ENCODE results near the gene NKAIN1.
"Not testable (repeated sequence)": the region's sequence is repeated elsewhere in the genome, so short reads cannot be mapped to it uniquely, and the experiment has no call there.

NKAIN1 gene

DNA sequence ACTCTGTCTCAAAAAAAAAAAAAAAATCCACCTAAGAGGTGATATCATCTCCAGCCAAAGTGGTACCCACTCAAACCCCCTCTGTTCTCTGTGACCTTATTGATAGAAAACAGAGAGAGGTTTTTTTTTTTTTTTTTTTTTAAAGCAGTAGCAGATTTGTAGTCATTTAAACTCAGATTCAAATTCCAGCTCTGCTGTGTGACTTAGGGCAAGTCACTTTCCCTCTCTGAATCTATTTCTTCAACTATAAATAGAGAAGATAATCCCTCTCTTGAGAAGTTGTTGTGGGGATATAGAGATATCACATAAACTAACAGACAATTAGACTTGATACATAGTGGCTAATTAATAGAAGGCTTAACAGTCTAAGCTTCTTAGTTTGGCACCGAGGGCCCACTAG, 48.4 kb downstream of the NKAIN1 start:
- DNase-seq, result no peak

DNA sequence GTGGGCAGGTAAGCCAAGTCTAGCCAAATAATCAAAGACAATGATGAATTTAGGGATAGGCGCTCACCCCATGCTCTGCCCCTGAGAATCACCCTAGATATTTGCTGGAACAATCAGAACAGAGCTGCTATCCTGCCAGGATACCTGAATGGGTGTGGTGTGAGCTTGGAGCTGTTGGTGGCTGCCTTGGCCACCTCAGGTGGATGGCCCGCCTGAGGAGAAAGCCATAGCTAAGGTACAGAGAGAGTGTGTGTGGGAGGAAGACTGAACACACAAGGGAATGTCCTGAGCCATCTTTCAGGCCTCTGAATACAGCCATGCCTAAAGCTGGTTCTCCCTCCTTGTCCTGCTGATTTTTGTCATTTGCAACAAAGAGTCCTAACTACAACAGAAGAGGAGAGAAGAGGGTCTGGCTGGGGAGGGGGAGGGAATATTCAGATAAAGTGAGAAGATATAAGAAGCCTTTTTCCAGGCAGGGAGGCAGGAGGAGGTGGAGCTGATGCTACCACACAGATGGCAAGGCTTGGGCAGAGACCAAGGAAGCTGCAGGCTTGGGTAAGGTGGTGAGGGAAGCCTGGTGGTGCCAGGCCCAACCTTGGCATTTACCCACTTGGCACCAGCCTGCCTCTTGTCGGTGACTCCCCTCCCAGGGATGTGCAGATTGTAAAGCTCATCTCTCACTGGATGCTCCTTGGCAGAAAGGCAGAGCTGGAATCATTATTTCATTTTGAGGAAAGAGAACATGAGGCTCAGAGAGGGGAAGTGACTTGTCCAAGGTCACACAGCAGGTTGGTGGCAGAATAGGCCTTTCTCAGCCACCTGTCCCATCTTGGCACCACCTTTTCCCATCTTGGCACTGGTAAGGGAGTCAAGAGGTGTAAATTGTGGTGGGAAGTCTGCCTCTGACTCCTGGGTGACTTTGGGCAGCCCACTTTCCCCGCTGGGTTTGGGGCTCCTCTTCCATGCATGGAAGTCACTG, 49.7 kb downstream of the NKAIN1 start:
- DNase-seq, result no peak

DNA sequence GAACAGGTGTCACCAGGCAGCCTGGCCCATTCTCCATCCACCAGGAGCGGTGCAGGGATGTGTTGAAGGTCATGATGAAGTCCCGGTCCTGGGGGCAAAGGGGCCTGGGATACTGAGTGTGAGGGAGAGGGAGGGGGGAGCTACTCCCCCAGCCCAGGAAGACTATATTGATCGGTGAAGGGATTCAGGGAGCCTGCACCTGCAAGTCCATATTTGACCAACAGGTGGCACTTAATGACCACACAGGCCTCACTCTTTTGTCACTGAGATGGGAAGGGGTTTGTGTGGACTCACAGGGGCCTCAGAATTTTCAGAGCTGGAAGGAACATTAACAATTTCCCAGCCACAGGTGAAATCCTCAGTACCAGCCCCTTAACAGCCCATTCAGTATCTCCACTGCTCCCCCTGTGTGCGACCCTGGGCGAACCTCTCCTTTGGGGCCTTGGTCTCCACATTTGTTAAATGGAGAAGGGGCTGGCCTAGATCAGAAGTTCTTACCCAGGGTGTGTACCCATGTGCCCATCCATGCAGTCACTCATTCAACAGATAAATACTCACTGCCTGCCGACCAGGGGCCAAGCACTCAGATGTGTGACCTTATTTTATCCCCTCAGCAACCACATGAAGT, 55.6 kb downstream of the NKAIN1 start:
- DNase-seq, result peak; percentile 52 to 65

DNA sequence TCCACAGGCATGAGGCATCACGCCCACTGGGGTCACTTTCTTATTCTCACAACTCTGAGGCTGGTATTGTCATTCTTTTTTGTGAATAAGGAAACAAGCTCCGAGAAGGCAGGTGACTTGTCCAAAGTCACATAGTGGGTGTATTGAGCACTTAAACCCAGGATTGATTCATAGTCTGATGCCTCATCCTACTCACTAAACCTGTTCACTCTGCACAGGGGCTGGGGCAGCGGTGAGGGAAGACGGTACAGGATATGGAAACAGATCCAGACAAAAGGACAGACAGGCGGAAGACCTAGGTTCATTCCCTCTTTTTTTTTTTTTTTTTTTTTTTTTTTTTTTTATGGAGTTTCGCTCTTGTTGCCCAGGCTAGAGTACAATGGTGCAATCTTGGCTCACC, 56.6 kb downstream of the NKAIN1 start:
- DNase-seq, result no peak

GRCh38 chr1:31182352-31182751, 57.3 kb downstream of the NKAIN1 start:
- DNase-seq, result peak; percentile 59 to 68

DNA sequence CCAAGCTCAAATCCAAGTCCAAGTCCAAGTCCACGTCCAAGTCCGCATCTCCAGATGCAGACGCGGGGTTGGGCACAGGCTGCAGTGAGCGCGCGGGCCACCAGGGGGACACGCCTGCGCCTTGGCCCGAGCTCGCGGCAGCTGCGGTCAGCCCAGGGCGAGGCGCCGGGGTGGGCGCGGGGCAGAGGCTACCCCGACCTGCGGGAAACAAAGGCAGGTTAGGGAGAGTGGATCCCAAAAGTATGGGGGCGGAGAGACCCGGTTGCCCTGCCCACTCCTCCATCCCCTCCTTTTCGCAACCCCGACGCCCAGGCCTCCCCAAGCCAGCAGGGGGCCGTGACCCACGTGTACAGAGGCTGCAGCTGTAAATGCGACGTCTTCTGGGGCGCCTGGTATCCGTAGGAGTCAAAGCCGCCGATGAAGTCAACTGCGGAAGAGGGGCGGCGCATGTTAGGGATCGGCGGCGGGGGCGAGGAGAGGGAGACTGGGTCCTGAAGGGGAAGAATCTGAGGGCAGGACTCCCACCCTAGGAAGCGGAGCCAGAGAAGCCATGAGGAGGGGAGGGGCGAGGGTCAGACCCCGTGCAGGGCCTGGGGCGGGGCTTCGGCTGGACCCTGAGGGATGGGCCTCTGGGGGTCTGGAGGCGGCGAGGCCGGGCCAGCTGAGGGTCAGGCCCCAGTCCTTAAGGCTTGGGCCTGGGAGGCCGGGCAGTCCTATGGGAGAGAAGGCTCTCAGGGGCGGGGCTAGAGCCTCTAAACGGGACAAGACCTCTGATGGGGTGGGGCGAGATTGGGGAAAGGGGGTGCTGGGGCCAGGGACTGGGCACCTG, 58.0 kb downstream of the NKAIN1 start:
- DNase-seq, result peak; percentile 68 to 77

DNA sequence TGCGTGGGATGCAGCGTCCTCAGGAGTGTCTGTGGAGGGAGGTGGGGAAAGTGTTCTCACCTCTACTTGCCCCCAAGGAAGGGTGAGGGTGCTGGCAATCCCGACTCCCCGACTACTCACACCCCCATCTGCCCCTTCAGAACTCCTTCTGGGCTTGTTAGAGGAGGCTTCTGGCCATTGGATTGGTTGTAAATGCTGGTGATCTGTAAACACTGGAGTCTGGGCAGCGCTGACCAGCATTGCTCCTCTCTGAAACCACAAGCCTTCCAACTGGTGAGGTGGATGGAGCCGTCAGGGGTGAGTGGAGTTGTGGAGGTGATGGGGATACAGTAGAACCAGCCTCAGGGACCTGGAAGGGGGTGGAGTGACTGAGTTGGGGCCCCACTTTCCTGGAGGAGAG, 59.3 kb downstream of the NKAIN1 start:
- DNase-seq, result no peak

DNA sequence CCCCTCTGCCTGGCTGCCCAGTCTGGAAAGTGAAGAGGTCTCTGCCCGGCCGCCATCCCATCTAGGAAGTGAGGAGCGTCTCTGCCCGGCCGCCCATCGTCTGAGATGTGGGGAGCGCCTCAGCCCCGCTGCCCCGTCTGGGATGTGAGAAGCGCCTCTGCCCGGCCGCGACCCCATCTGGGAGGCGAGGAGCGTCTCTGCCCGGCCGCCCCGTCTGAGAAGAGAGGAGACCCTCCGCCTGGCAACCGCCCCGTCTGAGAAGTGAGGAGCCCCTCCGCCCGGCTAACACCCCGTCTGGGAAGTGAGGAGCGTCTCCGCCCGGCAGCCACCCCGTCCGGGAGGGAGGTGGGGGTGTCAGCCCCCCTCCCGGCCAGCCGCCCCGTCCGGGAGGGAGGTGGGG, 63.4 kb downstream of the NKAIN1 start:
- DNase-seq, result not testable (repeated sequence)

GRCh38 chr1:31170486-31170735, 69.3 kb downstream of the NKAIN1 start:
- DNase-seq, result no peak

DNA sequence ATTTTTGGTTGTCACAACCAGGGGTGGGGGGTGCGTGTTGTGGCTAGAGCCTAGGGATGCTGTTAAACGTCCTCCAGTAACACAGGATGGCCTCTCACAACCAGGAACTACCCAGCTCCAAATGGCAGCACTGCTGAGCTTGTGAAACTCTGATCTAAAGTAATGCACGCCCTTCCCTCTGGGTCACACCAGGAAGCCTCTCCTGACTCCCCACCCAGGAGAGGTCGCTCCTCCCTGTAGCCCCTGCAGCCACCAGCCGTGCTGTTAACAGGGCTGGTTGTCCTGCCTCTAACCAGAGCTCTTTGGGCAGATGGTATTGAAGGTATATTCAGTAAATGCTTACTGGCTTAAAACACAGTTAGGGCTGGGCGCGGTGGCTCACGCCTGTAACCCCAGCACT, 73.2 kb downstream of the NKAIN1 start:
- no peak for DNase-seq

GRCh38 chr1:31164291-31164690, 75.4 kb downstream of the NKAIN1 start:
- no peak for DNase-seq

GRCh38 chr1:31163866-31164265, 75.8 kb downstream of the NKAIN1 start:
- DNase-seq, result no peak

- no peak for DNase-seq
These were observed 78.1 kb downstream of the NKAIN1 start for GRCh38 chr1:31161571-31161970.

DNA sequence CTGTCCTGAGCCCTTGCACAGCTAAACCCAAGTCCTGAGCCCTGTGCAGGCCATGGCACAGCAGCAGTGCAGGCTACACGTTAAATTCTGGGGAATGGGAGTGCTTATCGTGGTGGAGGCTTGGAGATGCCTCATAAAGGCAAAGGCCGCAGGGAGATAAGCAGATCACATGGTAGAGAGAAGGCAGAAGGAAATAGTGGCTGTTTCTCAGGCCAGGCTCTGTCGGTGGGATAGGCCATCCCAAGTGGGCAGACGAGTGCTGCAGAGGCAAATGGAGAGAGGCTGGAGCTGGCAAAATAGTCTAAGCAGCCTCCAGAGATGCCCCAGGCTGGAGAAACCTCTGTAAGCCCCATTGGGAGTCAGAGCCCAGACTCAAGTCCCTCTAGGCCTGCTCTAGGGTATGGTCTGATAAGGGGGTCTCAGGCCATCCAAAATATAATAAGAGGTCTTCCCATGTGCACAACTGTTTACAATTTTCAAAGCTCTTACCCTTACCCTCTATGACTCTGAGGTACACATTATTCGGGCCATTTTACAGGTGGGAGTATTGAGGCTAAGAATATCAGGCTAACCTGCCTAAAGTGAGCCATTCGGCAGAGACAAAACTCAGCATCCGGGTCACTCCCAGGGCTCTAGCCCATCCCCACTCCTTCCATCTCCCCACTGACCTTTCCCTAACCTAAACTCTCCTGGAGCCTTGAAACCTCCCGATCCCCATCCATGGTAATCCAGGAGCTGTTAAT, 79.6 kb downstream of the NKAIN1 start:
- no peak for DNase-seq

- DNase-seq, result no peak
These were observed 80.4 kb downstream of the NKAIN1 start for GRCh38 chr1:31159323-31159722.

DNA sequence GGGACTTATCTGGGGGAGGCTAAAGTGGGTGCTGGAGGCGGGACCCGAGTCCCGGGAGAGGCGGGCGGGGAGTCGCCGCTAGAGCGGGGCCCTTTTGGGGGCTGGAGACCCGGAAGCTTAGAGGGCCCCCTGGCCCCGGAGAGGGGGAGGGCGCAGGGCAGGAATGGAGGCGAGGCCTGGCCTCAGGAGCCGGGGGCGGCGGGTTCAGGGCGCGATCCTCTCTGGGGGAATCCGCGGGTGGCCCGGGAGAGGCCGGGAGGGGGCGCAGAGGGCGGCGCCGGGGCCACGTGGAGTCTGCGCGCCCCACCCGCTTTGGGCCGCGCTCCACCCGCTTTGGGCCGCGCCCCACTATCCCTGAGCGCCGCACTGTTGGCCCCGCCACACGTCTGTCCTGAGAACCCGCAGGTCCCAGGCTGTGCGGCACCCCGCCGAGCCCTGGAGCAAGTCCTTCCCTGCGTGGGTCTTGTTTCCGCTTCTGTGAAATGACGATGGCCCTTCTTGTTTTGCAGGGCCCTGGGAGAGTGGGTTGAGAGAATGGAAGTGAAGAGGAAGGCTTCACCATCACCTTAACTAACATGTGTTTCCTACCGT, 84.4 kb downstream of the NKAIN1 start:
- peak; percentile 77 to 82 for DNase-seq

DNA sequence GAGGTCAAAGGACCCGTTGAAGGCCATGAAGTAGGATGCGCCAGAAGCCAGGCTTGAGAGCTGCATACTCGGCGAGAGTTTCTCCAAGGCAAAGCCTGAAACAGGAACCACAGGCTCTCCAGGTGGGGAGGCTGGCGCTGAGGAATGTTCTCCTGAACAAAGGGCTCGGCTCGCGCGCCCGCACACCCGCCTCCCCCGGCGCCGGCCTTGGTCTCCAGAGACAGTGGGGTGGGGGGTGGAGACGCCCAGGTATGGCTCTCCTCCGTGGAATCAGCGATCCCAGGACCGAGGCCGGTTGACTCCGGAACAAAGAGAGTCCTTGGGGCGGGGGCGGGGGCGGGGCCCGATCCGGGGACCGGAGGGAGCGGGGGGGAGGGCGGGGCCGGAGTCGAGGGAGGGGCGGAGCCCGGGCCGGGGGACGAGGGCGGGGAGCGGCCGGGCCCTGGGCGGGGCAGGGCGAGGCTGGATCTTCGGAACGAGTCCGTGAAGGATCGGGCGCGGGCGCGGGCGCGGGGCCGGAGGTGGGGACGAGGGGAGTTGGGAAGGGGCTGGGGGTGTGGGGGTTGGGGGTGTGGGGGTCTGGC, 85.0 kb downstream of the NKAIN1 start:
- peak; percentile 84 to 88 for DNase-seq

DNA sequence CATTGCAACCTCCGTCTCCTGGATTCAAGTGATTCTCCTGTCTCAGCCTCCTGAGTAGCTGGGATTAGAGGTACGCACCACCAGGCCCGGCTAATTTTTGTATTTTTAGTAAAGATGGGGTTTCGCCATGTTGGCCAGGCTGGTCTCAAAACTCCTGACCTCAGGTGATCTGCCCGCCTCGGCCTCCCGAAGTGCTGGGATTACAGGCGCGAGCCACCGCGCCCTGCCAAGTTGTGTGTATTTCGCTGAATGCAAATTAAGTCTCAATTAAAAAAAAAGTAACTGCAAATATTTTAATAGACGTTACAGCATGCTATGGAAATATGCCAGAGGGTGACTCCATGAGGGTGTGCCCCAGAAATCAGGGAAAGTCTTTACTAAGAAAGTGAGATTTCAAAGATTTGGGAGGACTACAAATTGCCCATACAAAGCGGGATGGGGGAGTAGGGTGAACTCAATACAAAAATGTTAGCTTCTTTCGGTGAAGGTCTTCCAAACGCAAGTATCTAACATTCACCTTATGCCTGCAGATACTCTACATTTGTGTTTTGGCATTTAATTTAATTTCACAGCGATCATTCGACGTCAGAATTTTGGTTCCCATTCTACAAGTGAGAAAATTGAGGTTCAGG, 85.6 kb downstream of the NKAIN1 start:
- no peak for DNase-seq

DNA sequence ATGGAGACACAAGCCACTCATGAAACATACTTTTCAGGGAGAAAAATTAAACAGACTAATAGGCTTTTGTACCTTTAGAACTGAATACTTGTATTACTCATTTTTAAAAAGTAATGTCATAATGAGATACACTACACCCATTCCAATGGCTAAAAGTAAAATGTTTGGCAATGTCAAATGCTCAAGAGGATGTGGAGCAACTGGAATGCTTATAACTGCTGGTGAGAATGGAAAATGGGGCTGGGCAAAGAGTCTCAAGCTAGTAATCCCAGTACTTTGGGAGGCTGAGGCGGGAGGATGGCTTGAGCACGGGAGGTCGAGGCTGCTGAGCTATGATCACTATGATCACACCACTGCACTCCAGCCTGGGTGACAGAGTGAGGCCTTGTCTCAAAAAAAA, 86.3 kb downstream of the NKAIN1 start:
- no peak for DNase-seq

GRCh38 chr1:31152181-31152795, 87.4 kb downstream of the NKAIN1 start:
- DNase-seq, result no peak

GRCh38 chr1:31151402-31151801, 88.3 kb downstream of the NKAIN1 start:
- no peak for DNase-seq

Measured in activated T-cell treated with anti-CD3 and anti-CD28 coated beads, Interleukin-2, amount 50 U/mL, for 48 hours (primary cell).